GM18519 (cell line): ENCODE data around the gene TRMT10C.
"Not testable (repeated sequence)": the region's sequence is repeated elsewhere in the genome, so short reads cannot be mapped to it uniquely, and the experiment has no call there.

Source experiments
- ATAC-seq: cut with Tn5 transposase; IDR thresholded peaks from one replicate; pipeline ENCODE4 v1.9.1; 2021; ENCODE audit warnings: mild to moderate bottlenecking, moderate library complexity; ENCODE audit not compliant: unreplicated experiment, low FRiP score

Gene TRMT10C

GRCh38 chr3:101544161-101544850 lies 17.4 kb upstream of the TRMT10C start:
- ATAC-seq = no peak

GRCh38 chr3:101548527-101549105 lies 13.1 kb upstream of the TRMT10C start:
- no peak for ATAC-seq

GRCh38 chr3:101549473-101549872 lies 12.2 kb upstream of the TRMT10C start:
- no peak for ATAC-seq

GRCh38 chr3:101551359-101552081 lies 10.1 kb upstream of the TRMT10C start:
- not testable (repeated sequence) for ATAC-seq

GRCh38 chr3:101553381-101553780 lies 8.3 kb upstream of the TRMT10C start:
- not testable (repeated sequence) for ATAC-seq

GRCh38 chr3:101556064-101556463 lies 5.6 kb upstream of the TRMT10C start:
- no peak for ATAC-seq

GRCh38 chr3:101567528-101568317 lies 6.1 kb downstream of the TRMT10C start:
- ATAC-seq = no peak

GRCh38 chr3:101571028-101571895 lies 9.6 kb downstream of the TRMT10C start:
- no peak for ATAC-seq

GRCh38 chr3:101573449-101574387 lies 12.1 kb downstream of the TRMT10C start, which contains the start of gene PCNP:
Gene PCNP, plus strand, starts transcription at chr3:101574180. Its CDS starts 36 bp downstream, at chr3:101574216.
- peak; percentile 66 for ATAC-seq

- ATAC-seq = peak; percentile 24
Measured at GRCh38 chr3:101574388-101575112, 12.9 kb downstream of the TRMT10C start.

- ATAC-seq = no peak
Measured at GRCh38 chr3:101577286-101577685, 15.6 kb downstream of the TRMT10C start.

GRCh38 chr3:101588616-101589015 lies 26.9 kb downstream of the TRMT10C start:
- no peak for ATAC-seq

GRCh38 chr3:101591071-101591470 lies 29.4 kb downstream of the TRMT10C start:
- ATAC-seq = no peak

GRCh38 chr3:101602731-101603130 lies 41.1 kb downstream of the TRMT10C start:
- no peak for ATAC-seq

GRCh38 chr3:101603184-101603583 lies 41.5 kb downstream of the TRMT10C start:
- ATAC-seq = no peak

- ATAC-seq = not testable (repeated sequence)
Measured at GRCh38 chr3:101605398-101605797, 43.7 kb downstream of the TRMT10C start.

GRCh38 chr3:101611023-101611422 lies 49.4 kb downstream of the TRMT10C start:
- ATAC-seq = no peak

- ATAC-seq = not testable (repeated sequence)
Measured at GRCh38 chr3:101613014-101613413, 51.3 kb downstream of the TRMT10C start.
